ENCODE measurements around the gene DAB1.

DAB1 gene

DNA sequence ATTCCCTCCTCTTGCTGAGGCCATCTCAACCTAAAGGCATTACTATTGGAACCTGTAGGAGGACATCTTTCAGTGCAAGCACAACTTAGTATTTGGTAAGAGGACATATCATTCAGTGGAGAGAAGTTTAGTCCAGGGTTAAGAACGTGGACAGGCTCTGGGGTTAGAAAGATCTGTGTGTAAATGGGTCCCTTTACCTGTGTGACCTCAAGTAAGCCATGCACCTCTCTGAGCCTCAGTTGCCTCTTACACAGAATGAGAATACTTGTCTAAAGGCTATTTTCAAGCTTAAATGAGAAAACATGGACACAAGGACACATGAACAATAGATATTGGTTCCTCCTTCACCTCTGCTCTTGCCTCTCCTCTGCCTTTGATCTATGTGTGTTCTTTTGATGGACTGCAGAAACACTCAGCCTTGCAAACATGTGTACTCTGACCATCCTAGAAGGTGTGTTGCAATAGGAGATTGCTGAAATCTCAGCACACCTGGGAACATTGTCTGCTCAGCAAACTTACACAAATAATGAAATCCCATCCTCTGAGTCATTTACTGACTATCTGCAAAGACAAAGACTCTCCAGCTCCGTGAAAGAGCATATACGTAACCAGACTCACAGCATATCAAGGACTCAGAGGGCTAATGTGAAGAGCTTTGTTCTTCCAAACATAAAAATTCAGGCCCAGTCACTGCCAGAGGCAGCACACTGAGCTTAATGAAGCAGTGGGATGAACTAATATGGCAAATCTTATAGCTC, 143.8 kb downstream of the DAB1 start:
- Histone ChIP-seq H3K36me3 (ENCODE audit: control insufficient read depth, insufficient read depth, low read length) (no peaks in the 10 kb centered on the region), H3K4me1 (ENCODE audit: control insufficient read depth, insufficient read depth, low read length) (no peaks in the 10 kb centered on the region), H3K27me3 (ENCODE audit: control insufficient read depth, insufficient read depth, low read length) (no peaks in the 10 kb centered on the region), H3K9ac (ENCODE audit: low read length) (no peak overlapping the region), H3K4me3 (ENCODE audit: low read length) (no peak overlapping the region), H3K9me3 (ENCODE audit: control insufficient read depth, low read length) (no peaks in the 10 kb centered on the region)

- H3K27me3 ChIP-seq (ENCODE audit: control insufficient read depth, insufficient read depth, low read length), result no peaks in the 10 kb centered on the region
- H3K36me3 ChIP-seq (ENCODE audit: control insufficient read depth, insufficient read depth, low read length), result no peaks in the 10 kb centered on the region
- H3K4me1 ChIP-seq (ENCODE audit: control insufficient read depth, insufficient read depth, low read length), result no peaks in the 10 kb centered on the region
These were observed 145.3 kb downstream of the DAB1 start for GRCh38 chr1:57278558-57278957.

GRCh38 chr1:57277681-57278080, 146.2 kb downstream of the DAB1 start:
- Histone ChIP-seq H3K9ac (ENCODE audit: low read length) (no peak overlapping the region), H3K4me1 (ENCODE audit: control insufficient read depth, insufficient read depth, low read length) (no peaks in the 10 kb centered on the region), H3K27me3 (ENCODE audit: control insufficient read depth, insufficient read depth, low read length) (no peaks in the 10 kb centered on the region), H3K9me3 (ENCODE audit: control insufficient read depth, low read length) (no peaks in the 10 kb centered on the region), H3K36me3 (ENCODE audit: control insufficient read depth, insufficient read depth, low read length) (no peaks in the 10 kb centered on the region), H3K4me3 (ENCODE audit: low read length) (no peak overlapping the region)

More at GRCh38 chr1:57278558-57278957, 145.3 kb downstream of the DAB1 start:
- no peak overlapping the region for H3K4me3 ChIP-seq (ENCODE audit: low read length)
- no peak overlapping the region for H3K9ac ChIP-seq (ENCODE audit: low read length)
- H3K9me3 ChIP-seq (ENCODE audit: control insufficient read depth, low read length), result no peaks in the 10 kb centered on the region

- Histone ChIP-seq H3K27me3 (ENCODE audit: control insufficient read depth, insufficient read depth, low read length) (no peaks in the 10 kb centered on the region), H3K4me3 (ENCODE audit: low read length) (no peak overlapping the region), H3K36me3 (ENCODE audit: control insufficient read depth, insufficient read depth, low read length) (no peaks in the 10 kb centered on the region), H3K9me3 (ENCODE audit: control insufficient read depth, low read length) (no peaks in the 10 kb centered on the region), H3K9ac (ENCODE audit: low read length) (no peak overlapping the region), H3K4me1 (ENCODE audit: control insufficient read depth, insufficient read depth, low read length) (no peaks in the 10 kb centered on the region)
These were observed 146.9 kb downstream of the DAB1 start for GRCh38 chr1:57276918-57277317.

DNA sequence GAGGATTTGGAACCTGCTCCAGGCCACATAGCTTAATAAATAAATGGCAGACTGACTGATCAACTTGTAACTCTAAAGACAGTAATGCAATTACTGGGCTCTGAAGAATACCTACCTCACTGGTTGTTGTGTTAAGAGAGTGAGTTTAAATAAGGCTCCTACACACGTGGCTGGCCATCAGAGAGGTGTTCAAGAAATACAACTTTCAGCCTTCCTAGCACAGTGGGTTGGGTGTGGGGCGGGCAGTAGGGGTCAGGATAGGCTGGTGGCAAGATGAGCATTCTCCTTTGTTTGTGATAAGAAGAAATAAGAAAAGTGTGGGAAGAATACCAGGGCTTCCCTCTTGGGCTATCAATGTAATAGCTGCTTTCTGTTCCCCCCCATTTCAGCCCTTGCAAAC, 151.3 kb downstream of the DAB1 start:
- Histone ChIP-seq H3K36me3 (ENCODE audit: control insufficient read depth, insufficient read depth, low read length) (no peaks in the 10 kb centered on the region), H3K4me3 (ENCODE audit: low read length) (no peak overlapping the region), H3K9ac (ENCODE audit: low read length) (no peak overlapping the region), H3K4me1 (ENCODE audit: control insufficient read depth, insufficient read depth, low read length) (no peaks in the 10 kb centered on the region), H3K9me3 (ENCODE audit: control insufficient read depth, low read length) (no peaks in the 10 kb centered on the region), H3K27me3 (ENCODE audit: control insufficient read depth, insufficient read depth, low read length) (no peaks in the 10 kb centered on the region)

GRCh38 chr1:57272150-57272549, 151.7 kb downstream of the DAB1 start:
- no peaks in the 10 kb centered on the region for H3K36me3 ChIP-seq (ENCODE audit: control insufficient read depth, insufficient read depth, low read length)
- no peaks in the 10 kb centered on the region for H3K4me1 ChIP-seq (ENCODE audit: control insufficient read depth, insufficient read depth, low read length)
- H3K27me3 ChIP-seq (ENCODE audit: control insufficient read depth, insufficient read depth, low read length), result no peaks in the 10 kb centered on the region
- H3K4me3 ChIP-seq (ENCODE audit: low read length), result no peak overlapping the region
- H3K9me3 ChIP-seq (ENCODE audit: control insufficient read depth, low read length), result no peaks in the 10 kb centered on the region
- no peak overlapping the region for H3K9ac ChIP-seq (ENCODE audit: low read length)

- Histone ChIP-seq H3K36me3 (ENCODE audit: control insufficient read depth, insufficient read depth, low read length) (no peaks in the 10 kb centered on the region), H3K4me1 (ENCODE audit: control insufficient read depth, insufficient read depth, low read length) (no peaks in the 10 kb centered on the region), H3K9ac (ENCODE audit: low read length) (no peak overlapping the region), H3K4me3 (ENCODE audit: low read length) (no peak overlapping the region), H3K27me3 (ENCODE audit: control insufficient read depth, insufficient read depth, low read length) (no peaks in the 10 kb centered on the region), H3K9me3 (ENCODE audit: control insufficient read depth, low read length) (no peaks in the 10 kb centered on the region)
These were observed 152.7 kb downstream of the DAB1 start for GRCh38 chr1:57270927-57271698.

- no peaks in the 10 kb centered on the region for H3K27me3 ChIP-seq (ENCODE audit: control insufficient read depth, insufficient read depth, low read length)
- H3K36me3 ChIP-seq (ENCODE audit: control insufficient read depth, insufficient read depth, low read length), result no peaks in the 10 kb centered on the region
- H3K4me1 ChIP-seq (ENCODE audit: control insufficient read depth, insufficient read depth, low read length), result no peaks in the 10 kb centered on the region
- H3K9me3 ChIP-seq (ENCODE audit: control insufficient read depth, low read length), result no peaks in the 10 kb centered on the region
- no peak overlapping the region for H3K9ac ChIP-seq (ENCODE audit: low read length)
- no peak overlapping the region for H3K4me3 ChIP-seq (ENCODE audit: low read length)
These were observed 154.1 kb downstream of the DAB1 start for GRCh38 chr1:57269630-57270225.

GRCh38 chr1:57265104-57265503, 158.8 kb downstream of the DAB1 start:
- Histone ChIP-seq H3K9ac (ENCODE audit: low read length) (no peak overlapping the region), H3K4me1 (ENCODE audit: control insufficient read depth, insufficient read depth, low read length) (no peaks in the 10 kb centered on the region), H3K9me3 (ENCODE audit: control insufficient read depth, low read length) (no peaks in the 10 kb centered on the region), H3K36me3 (ENCODE audit: control insufficient read depth, insufficient read depth, low read length) (no peaks in the 10 kb centered on the region), H3K4me3 (ENCODE audit: low read length) (no peak overlapping the region), H3K27me3 (ENCODE audit: control insufficient read depth, insufficient read depth, low read length) (no peaks in the 10 kb centered on the region)

- Histone ChIP-seq H3K4me3 (ENCODE audit: low read length) (no peak overlapping the region), H3K36me3 (ENCODE audit: control insufficient read depth, insufficient read depth, low read length) (no peaks in the 10 kb centered on the region), H3K9me3 (ENCODE audit: control insufficient read depth, low read length) (no peaks in the 10 kb centered on the region), H3K9ac (ENCODE audit: low read length) (no peak overlapping the region), H3K4me1 (ENCODE audit: control insufficient read depth, insufficient read depth, low read length) (no peaks in the 10 kb centered on the region), H3K27me3 (ENCODE audit: control insufficient read depth, insufficient read depth, low read length) (no peaks in the 10 kb centered on the region)
These were observed 161.4 kb downstream of the DAB1 start for GRCh38 chr1:57262472-57262871.

DNA sequence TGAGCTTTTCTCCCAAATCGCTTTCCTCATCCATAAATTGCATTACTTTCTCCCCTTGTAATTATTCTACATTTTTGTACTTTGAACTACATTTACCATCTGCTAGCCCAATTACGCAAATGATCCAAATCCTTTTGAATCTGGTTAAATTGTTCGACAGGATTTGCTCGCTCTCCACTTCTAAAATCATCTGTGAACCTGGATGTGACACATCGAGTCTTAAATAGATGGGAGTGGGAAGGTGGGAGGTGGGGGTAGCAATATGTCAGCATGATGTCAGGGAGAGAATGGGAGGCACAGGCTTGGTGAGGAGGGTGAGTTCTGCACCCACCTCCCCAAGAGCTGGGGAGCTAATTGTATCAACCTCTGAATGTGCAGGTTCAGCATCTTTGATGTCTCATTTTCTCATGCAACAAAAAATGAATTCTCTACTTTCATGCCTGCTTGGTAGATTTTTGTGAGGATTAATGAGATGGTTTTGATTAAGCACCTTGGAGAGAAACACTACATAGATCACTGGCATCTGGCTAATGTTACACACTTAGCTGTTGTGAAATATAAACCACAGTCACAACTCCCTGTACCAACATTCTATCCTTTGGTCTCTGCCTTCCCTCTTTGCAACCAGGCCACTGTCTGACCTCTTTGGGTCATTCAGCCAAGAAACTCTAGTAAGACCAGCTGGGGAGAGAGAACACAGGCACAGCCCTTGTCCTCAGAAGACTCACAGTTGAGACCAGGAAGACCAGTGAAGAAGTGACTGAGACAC, 165.1 kb downstream of the DAB1 start:
- Histone ChIP-seq H3K9me3 (ENCODE audit: control insufficient read depth, low read length) (no peaks in the 10 kb centered on the region), H3K9ac (ENCODE audit: low read length) (no peak overlapping the region), H3K27me3 (ENCODE audit: control insufficient read depth, insufficient read depth, low read length) (no peaks in the 10 kb centered on the region), H3K4me3 (ENCODE audit: low read length) (no peak overlapping the region), H3K36me3 (ENCODE audit: control insufficient read depth, insufficient read depth, low read length) (no peaks in the 10 kb centered on the region), H3K4me1 (ENCODE audit: control insufficient read depth, insufficient read depth, low read length) (no peaks in the 10 kb centered on the region)

- Histone ChIP-seq H3K9ac (ENCODE audit: low read length) (no peak overlapping the region), H3K36me3 (ENCODE audit: control insufficient read depth, insufficient read depth, low read length) (no peaks in the 10 kb centered on the region), H3K9me3 (ENCODE audit: control insufficient read depth, low read length) (no peaks in the 10 kb centered on the region), H3K27me3 (ENCODE audit: control insufficient read depth, insufficient read depth, low read length) (no peaks in the 10 kb centered on the region), H3K4me1 (ENCODE audit: control insufficient read depth, insufficient read depth, low read length) (no peaks in the 10 kb centered on the region), H3K4me3 (ENCODE audit: low read length) (no peak overlapping the region)
These were observed 167.9 kb downstream of the DAB1 start for GRCh38 chr1:57255945-57256344.

All from mucosa of stomach (tissue), 1 donor.